Adipocyte (in vitro differentiated cells): ENCODE results near the gene ARL15.
A peak's percentile ranks its signal among the peaks of the same experiment; 100 is the strongest.

Source experiments
- DNase-seq: peaks from one replicate; pipeline ENCODE4 v3.0.0-alpha.2; 2015; ENCODE audit warnings: low read depth
- H3K27me3 ChIP-seq: replicated peaks from 2 replicates; pipeline ENCODE4 v1.7.0; 2013; ENCODE audit warnings: mild to moderate bottlenecking, low read length, moderate library complexity; ENCODE audit not compliant: control insufficient read depth, insufficient read depth
- H3K36me3 ChIP-seq: 2 replicates; pipeline ENCODE4 v1.7.0; 2013; ENCODE audit warnings: low read length, mild to moderate bottlenecking, moderate library complexity; ENCODE audit not compliant: control insufficient read depth, insufficient read depth, severe bottlenecking
- H3K4me1 ChIP-seq: 2 replicates; pipeline ENCODE4 v1.7.0; 2013; ENCODE audit warnings: mild to moderate bottlenecking, low read length, moderate library complexity; ENCODE audit not compliant: control insufficient read depth, insufficient read depth
- H3K4me3 ChIP-seq: 2 replicates; pipeline ENCODE4 v1.7.0; 2013; ENCODE audit warnings: mild to moderate bottlenecking, low read length, moderate library complexity
- H3K9ac ChIP-seq: 2 replicates; pipeline ENCODE4 v1.7.0; 2013; ENCODE audit warnings: mild to moderate bottlenecking, low read length, moderate library complexity
- H3K9me3 ChIP-seq: 2 replicates; pipeline ENCODE4 v1.7.0; 2013; ENCODE audit warnings: mild to moderate bottlenecking, low read length, moderate library complexity; ENCODE audit not compliant: control insufficient read depth

ARL15 gene

DNA sequence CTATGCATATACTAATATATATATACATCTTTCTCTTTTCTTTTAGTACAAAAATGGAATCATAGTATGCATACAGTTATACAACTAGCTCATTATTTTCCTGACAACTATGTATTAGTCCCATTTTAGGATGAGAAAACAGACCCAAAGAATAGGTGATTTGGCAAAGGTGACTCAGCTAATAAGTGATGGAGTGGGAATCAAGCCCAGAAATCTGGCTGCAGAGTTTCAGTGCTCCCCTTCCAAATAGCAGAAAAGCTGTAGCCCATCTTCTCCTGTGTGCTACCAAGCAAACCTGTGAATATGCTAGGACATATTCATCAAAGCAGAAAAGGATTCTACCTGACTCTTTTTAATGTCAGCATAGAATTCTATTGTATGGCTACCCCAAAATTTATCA, 114.7 kb downstream of the ARL15 start:
- no peaks in the 10 kb centered on the region for H3K36me3 ChIP-seq
- peaks cover 8% of the 10 kb centered on the region for H3K4me1 ChIP-seq
- H3K4me3 ChIP-seq = no peak overlapping the region
- no peaks in the 10 kb centered on the region for H3K27me3 ChIP-seq
- no peak overlapping the region for H3K9ac ChIP-seq
- no peak for DNase-seq
- no peaks in the 10 kb centered on the region for H3K9me3 ChIP-seq

DNA sequence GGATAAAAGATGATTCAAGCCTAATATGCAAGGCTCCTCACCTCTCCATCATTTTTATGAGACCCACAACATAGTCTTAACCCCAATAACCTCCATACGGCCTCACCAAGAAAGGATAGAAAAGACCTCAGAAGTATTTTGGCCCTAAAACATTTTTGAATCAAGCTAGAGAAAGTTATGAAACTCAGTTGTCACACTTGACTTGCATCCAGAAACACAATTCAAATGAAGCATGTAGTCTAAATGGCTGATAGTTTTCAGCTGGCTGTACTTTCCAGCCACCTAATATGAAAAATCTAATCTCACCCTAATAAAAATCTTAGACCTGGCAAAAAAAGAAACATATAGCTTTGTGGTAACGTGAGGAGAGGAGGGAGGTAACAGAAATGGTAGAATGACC, 116.1 kb downstream of the ARL15 start:
- Histone ChIP-seq H3K4me1 (peaks cover 8% of the 10 kb centered on the region), H3K36me3 (no peaks in the 10 kb centered on the region), H3K9me3 (no peaks in the 10 kb centered on the region), H3K9ac (no peak overlapping the region), H3K4me3 (no peak overlapping the region), H3K27me3 (no peaks in the 10 kb centered on the region)
- peak; percentile 50 for DNase-seq

GRCh38 chr5:54187694-54188093, 122.7 kb downstream of the ARL15 start:
- H3K4me3 ChIP-seq = no peak overlapping the region
- no peak for DNase-seq
- no peaks in the 10 kb centered on the region for H3K9me3 ChIP-seq
- no peaks in the 10 kb centered on the region for H3K27me3 ChIP-seq
- no peak overlapping the region for H3K9ac ChIP-seq
- no peaks in the 10 kb centered on the region for H3K36me3 ChIP-seq
- peaks cover 11% of the 10 kb centered on the region for H3K4me1 ChIP-seq

GRCh38 chr5:54186912-54187445, 123.4 kb downstream of the ARL15 start:
- no peaks in the 10 kb centered on the region for H3K27me3 ChIP-seq
- H3K4me3 ChIP-seq = no peak overlapping the region
- no peak overlapping the region for H3K9ac ChIP-seq
- H3K36me3 ChIP-seq = no peaks in the 10 kb centered on the region
- peaks cover 11% of the 10 kb centered on the region for H3K4me1 ChIP-seq
- DNase-seq = no peak
- H3K9me3 ChIP-seq = no peaks in the 10 kb centered on the region

DNA sequence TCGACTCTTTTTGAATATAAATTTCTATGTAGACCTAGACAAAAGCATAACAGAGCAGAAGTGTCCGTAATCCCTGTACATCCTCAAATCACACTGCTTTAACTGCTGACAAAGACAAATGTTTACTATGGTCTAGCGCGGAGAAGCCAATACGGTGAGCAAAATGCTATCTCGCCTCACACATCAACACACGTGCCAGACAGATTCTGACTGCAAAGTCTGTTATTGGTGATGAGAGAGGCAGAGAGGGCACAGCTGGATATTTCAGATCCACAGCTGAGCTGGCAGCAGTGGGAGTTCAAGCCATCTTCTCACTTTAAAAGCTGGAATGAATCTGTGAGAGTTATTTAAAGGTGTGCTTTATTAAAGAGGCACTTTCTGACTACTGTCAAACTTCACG, 124.3 kb downstream of the ARL15 start:
- no peaks in the 10 kb centered on the region for H3K9me3 ChIP-seq
- no peaks in the 10 kb centered on the region for H3K36me3 ChIP-seq
- no peak overlapping the region for H3K9ac ChIP-seq
- no peak overlapping the region for H3K4me3 ChIP-seq
- peaks cover 12% of the 10 kb centered on the region for H3K4me1 ChIP-seq
- DNase-seq = no peak
- H3K27me3 ChIP-seq = no peaks in the 10 kb centered on the region

DNA sequence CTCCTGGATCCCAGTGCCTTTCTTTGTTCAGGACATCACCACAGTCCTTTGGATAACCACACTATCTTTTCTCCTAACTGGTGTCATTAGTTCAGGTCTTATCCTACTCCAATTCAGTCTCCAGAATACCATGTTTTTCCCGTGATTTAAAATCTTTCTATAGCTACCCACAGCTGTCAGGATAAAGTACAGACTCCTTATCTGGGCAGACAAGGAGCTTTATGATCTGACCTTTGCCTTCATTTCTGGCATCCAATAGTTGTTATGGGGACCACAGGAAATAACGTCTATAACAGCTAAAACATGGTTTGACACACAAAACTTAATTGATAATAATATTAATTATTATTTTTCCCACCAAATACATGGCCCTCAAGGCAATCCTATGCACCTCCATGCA, 125.6 kb downstream of the ARL15 start:
- H3K9me3 ChIP-seq = no peaks in the 10 kb centered on the region
- peaks cover 22% of the 10 kb centered on the region for H3K4me1 ChIP-seq
- no peaks in the 10 kb centered on the region for H3K27me3 ChIP-seq
- no peak for DNase-seq
- no peaks in the 10 kb centered on the region for H3K36me3 ChIP-seq
- H3K9ac ChIP-seq = no peak overlapping the region
- H3K4me3 ChIP-seq = no peak overlapping the region

DNA sequence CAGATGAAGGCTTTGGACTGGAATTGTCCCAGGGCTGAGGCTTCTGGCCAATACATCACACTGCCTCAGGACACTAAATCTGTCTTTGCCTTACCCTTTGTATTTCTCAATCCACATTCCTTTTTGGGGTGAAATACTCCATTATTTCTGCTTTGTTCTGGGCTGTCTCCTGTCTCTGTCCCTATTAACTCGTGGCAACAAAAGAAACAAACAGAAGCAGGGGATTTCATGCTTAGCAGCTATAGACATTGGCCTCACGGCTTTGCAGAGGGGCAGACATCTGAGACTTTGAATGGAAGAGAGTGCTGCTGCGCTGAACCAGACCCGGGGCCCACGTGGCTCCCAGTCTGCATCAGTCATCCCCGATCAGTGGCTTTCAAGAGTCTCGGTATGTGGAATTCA, 129.7 kb downstream of the ARL15 start:
- H3K9me3 ChIP-seq = no peaks in the 10 kb centered on the region
- H3K9ac ChIP-seq = peak overlapping the region; percentile 54
- H3K27me3 ChIP-seq = no peaks in the 10 kb centered on the region
- peaks cover 24% of the 10 kb centered on the region for H3K4me1 ChIP-seq
- no peaks in the 10 kb centered on the region for H3K36me3 ChIP-seq
- peak; percentile 72 for DNase-seq
- peak overlapping the region; percentile 64 for H3K4me3 ChIP-seq

- Histone ChIP-seq H3K9ac (no peak overlapping the region), H3K27me3 (no peaks in the 10 kb centered on the region), H3K36me3 (no peaks in the 10 kb centered on the region), H3K4me1 (peaks cover 24% of the 10 kb centered on the region), H3K4me3 (no peak overlapping the region), H3K9me3 (no peaks in the 10 kb centered on the region)
- no peak for DNase-seq
Measured at GRCh38 chr5:54178991-54179390, 131.4 kb downstream of the ARL15 start.

- H3K4me1 ChIP-seq = peaks cover 24% of the 10 kb centered on the region
- H3K9me3 ChIP-seq = no peaks in the 10 kb centered on the region
- H3K9ac ChIP-seq = no peak overlapping the region
- H3K27me3 ChIP-seq = no peaks in the 10 kb centered on the region
- DNase-seq = no peak
- H3K4me3 ChIP-seq = no peak overlapping the region
- no peaks in the 10 kb centered on the region for H3K36me3 ChIP-seq
Measured at GRCh38 chr5:54178207-54178606, 132.2 kb downstream of the ARL15 start.

DNA sequence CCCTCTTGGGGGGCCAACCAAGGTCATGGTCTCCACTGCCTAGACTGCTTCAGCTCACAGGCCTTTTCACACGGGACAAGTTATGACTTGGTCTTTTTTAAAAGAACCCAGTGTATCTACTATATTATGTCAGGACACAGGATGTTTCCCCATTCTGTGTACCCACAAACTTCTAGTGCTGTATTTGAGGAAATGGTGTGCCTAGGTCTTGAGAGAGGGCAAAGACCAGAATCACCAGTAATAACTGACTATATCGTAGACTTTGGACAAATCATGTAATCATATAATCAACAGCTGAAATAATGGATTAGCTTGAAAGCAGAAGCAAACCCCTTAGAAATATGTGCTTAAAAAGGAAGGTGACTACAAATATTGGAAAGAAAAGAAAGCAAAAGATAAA, 133.3 kb downstream of the ARL15 start:
- H3K27me3 ChIP-seq = no peaks in the 10 kb centered on the region
- H3K36me3 ChIP-seq = no peaks in the 10 kb centered on the region
- no peaks in the 10 kb centered on the region for H3K9me3 ChIP-seq
- H3K4me1 ChIP-seq = peaks cover 24% of the 10 kb centered on the region
- no peak overlapping the region for H3K9ac ChIP-seq
- DNase-seq = no peak
- H3K4me3 ChIP-seq = no peak overlapping the region

DNA sequence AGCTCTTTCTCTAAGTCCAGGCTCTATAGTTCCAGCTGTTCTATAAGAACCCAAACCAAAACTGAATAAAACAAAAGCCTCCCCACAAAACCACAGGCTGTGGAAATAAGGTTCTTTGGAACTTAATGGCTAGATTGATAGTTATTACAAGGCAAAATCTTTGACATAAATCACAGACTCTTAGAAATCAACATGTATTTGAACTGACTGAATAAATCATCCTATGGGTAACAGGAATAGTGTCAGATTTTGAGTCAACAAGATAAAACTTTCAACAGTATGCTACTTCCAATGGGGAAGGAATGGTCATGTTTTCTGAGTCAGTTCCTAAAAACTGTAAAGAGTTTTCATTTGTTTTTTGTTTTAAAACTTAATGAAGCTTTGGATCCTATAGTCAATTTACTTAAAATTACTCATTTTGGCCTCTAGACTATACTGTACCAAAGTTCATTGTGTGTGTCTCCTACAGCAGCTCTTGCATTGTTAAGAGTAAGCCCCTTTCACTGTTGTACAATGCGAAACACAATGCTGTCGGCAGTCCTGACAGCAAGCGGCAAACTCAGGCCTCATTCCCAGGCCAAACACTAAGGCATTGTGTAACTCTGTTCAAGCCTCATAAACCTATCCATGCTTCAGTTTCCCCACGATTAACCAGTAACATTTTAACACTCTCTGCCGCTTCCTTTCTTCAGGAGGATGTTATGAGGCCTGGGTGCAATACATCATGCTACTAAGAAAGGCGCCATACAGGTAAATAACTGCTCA, 134.1 kb downstream of the ARL15 start:
- H3K27me3 ChIP-seq = no peaks in the 10 kb centered on the region
- H3K9ac ChIP-seq = no peak overlapping the region
- no peak for DNase-seq
- H3K4me3 ChIP-seq = no peak overlapping the region
- H3K9me3 ChIP-seq = no peaks in the 10 kb centered on the region
- no peaks in the 10 kb centered on the region for H3K36me3 ChIP-seq
- peaks cover 24% of the 10 kb centered on the region for H3K4me1 ChIP-seq

GRCh38 chr5:54173251-54173650, 137.1 kb downstream of the ARL15 start:
- DNase-seq = no peak
- H3K27me3 ChIP-seq = no peaks in the 10 kb centered on the region
- H3K9me3 ChIP-seq = no peaks in the 10 kb centered on the region
- no peaks in the 10 kb centered on the region for H3K36me3 ChIP-seq
- peaks cover 13% of the 10 kb centered on the region for H3K4me1 ChIP-seq
- H3K9ac ChIP-seq = no peak overlapping the region
- H3K4me3 ChIP-seq = no peak overlapping the region
